ENCODE measurements around the gene HSPA1A. TPM values are rescaled to one million over a fixed set of nuclear protein-coding genes. Genes with fewer than 3 reads are reported as not detected.
"Not testable (repeated sequence)": the region's sequence is repeated elsewhere in the genome, so short reads cannot be mapped to it uniquely, and the experiment has no call there.

The HSPA1A gene
- total RNA-seq, 1 experiment from 2014 or later = 108 TPM

GRCh38 chr6:31861919-31862343, 46.6 kb downstream of the HSPA1A start:
- DNase-seq (ENCODE audit: low read depth) = no peak

GRCh38 chr6:31862344-31863235, 47.2 kb downstream of the HSPA1A start, which contains the start of gene NEU1:
Gene NEU1 (minus strand): TSS chr6:31862821. CDS start chr6:31862776, 45 bp downstream.
- DNase-seq (ENCODE audit: low read depth) = peak; percentile 100

- DNase-seq (ENCODE audit: low read depth) = not testable (repeated sequence)
These were observed 48.8 kb downstream of the HSPA1A start for GRCh38 chr6:31864123-31864562.

- DNase-seq (ENCODE audit: low read depth) = no peak
These were observed 49.5 kb downstream of the HSPA1A start for GRCh38 chr6:31864818-31865204.

- no peak for DNase-seq (ENCODE audit: low read depth)
These were observed 50.1 kb downstream of the HSPA1A start for GRCh38 chr6:31865205-31866118.

Small RNA genes within 50 kb of the gene (small RNA-seq; reads per million reads assigned to genes)
- gene RF00019 (not detected), gene SNORD48 (816 reads per million, percentile 98 among the genes with 10 or more reads in this experiment), gene SNORD52 (not detected)

Other genes starting within 250 kb of the HSPA1A start
- gene LTA, start 243.3 kb upstream of the HSPA1A start, total RNA-seq (2014; rRNA removed; shearing (Covaris generic)) = not detected in 2 replicates
- not detected in 2 replicates for gene TNF, start 240.0 kb upstream of the HSPA1A start, total RNA-seq (2014; rRNA removed; shearing (Covaris generic))
- gene LTB, start 233.1 kb upstream of the HSPA1A start, total RNA-seq (2014; rRNA removed; shearing (Covaris generic)) = not detected in 2 replicates
- not detected in 2 replicates for gene LST1, start 229.3 kb upstream of the HSPA1A start, total RNA-seq (2014; rRNA removed; shearing (Covaris generic))
- gene NCR3, start 222.5 kb upstream of the HSPA1A start, total RNA-seq (2014; rRNA removed; shearing (Covaris generic)) = not detected in 2 replicates
- gene AIF1, start 200.3 kb upstream of the HSPA1A start, total RNA-seq (2014; rRNA removed; shearing (Covaris generic)) = not detected in 2 replicates
- 93.0 and 115 TPM in 2 replicates for gene PRRC2A, start 194.8 kb upstream of the HSPA1A start, total RNA-seq (2014; rRNA removed; shearing (Covaris generic))
- gene BAG6, start 162.9 kb upstream of the HSPA1A start, total RNA-seq (2014; rRNA removed; shearing (Covaris generic)) = 196 and 211 TPM in 2 replicates
- 1.8 and 2.5 TPM in 2 replicates for gene APOM, start 159.6 kb upstream of the HSPA1A start, total RNA-seq (2014; rRNA removed; shearing (Covaris generic))
- 21.8 and 22.8 TPM in 2 replicates for gene C6orf47, start 154.8 kb upstream of the HSPA1A start, total RNA-seq (2014; rRNA removed; shearing (Covaris generic))
- gene GPANK1, start 150.5 kb upstream of the HSPA1A start, total RNA-seq (2014; rRNA removed; shearing (Covaris generic)) = 37.5 and 38.5 TPM in 2 replicates
- 272 and 357 TPM in 2 replicates for gene CSNK2B, start 149.5 kb upstream of the HSPA1A start, total RNA-seq (2014; rRNA removed; shearing (Covaris generic))
- gene LY6G5B, start 145.6 kb upstream of the HSPA1A start, total RNA-seq (2014; rRNA removed; shearing (Covaris generic)) = 0.88 and 2.6 TPM in 2 replicates
- gene LY6G5C, start 134.5 kb upstream of the HSPA1A start, total RNA-seq (2014; rRNA removed; shearing (Covaris generic)) = 0.47 and 3.6 TPM in 2 replicates
- 21.6 and 26.5 TPM in 2 replicates for gene ABHD16A, start 112.2 kb upstream of the HSPA1A start, total RNA-seq (2014; rRNA removed; shearing (Covaris generic))
- not detected in 2 replicates for gene LY6G6F, start 108.7 kb upstream of the HSPA1A start, total RNA-seq (2014; rRNA removed; shearing (Covaris generic))
- not detected in 2 replicates for gene LY6G6D, start 100.2 kb upstream of the HSPA1A start, total RNA-seq (2014; rRNA removed; shearing (Covaris generic))
- gene LY6G6C, start 93.8 kb upstream of the HSPA1A start, total RNA-seq (2014; rRNA removed; shearing (Covaris generic)) = not detected in 2 replicates
- not detected in 2 replicates for gene MPIG6B, start 92.2 kb upstream of the HSPA1A start, total RNA-seq (2014; rRNA removed; shearing (Covaris generic))
- gene DDAH2, start 86.2 kb upstream of the HSPA1A start, total RNA-seq (2014; rRNA removed; shearing (Covaris generic)) = 36.0 and 36.2 TPM in 2 replicates
- gene CLIC1, start 79.0 kb upstream of the HSPA1A start, total RNA-seq (2014; rRNA removed; shearing (Covaris generic)) = 1,383 and 1,400 TPM in 2 replicates
- gene MSH5, start 75.5 kb upstream of the HSPA1A start, total RNA-seq (2014; rRNA removed; shearing (Covaris generic)) = 9.5 and 10.2 TPM in 2 replicates
- 0.64 and 3.5 TPM in 2 replicates for gene SAPCD1, start 52.9 kb upstream of the HSPA1A start, total RNA-seq (2014; rRNA removed; shearing (Covaris generic))
- gene VWA7, start 38.2 kb upstream of the HSPA1A start, total RNA-seq (2014; rRNA removed; shearing (Covaris generic)) = 0.77 and 0.79 TPM in 2 replicates
- 63.0 and 76.4 TPM in 2 replicates for gene VARS1, start 19.8 kb upstream of the HSPA1A start, total RNA-seq (2014; rRNA removed; shearing (Covaris generic))
- 104 and 115 TPM in 2 replicates for gene LSM2, start 8.6 kb upstream of the HSPA1A start, total RNA-seq (2014; rRNA removed; shearing (Covaris generic))
- gene HSPA1L, start 260 bp upstream of the HSPA1A start, total RNA-seq (2014; rRNA removed; shearing (Covaris generic)) = 0.73 and 1.3 TPM in 2 replicates
- 134 and 135 TPM in 2 replicates for gene HSPA1B, start 12.2 kb downstream of the HSPA1A start, total RNA-seq (2014; rRNA removed; shearing (Covaris generic))
- gene NEU1, start 47.3 kb downstream of the HSPA1A start, total RNA-seq (2014; rRNA removed; shearing (Covaris generic)) = 46.3 and 49.5 TPM in 2 replicates
- 0.45 TPM in 1 of 2 replicates, not detected in the other for gene SLC44A4, start 63.5 kb downstream of the HSPA1A start, total RNA-seq (2014; rRNA removed; shearing (Covaris generic))
- 56.7 and 57.5 TPM in 2 replicates for gene EHMT2, start 82.2 kb downstream of the HSPA1A start, total RNA-seq (2014; rRNA removed; shearing (Covaris generic))
- 10.8 and 15.1 TPM in 2 replicates for gene ZBTB12, start 86.5 kb downstream of the HSPA1A start, total RNA-seq (2014; rRNA removed; shearing (Covaris generic))
- gene C2, start 112.2 kb downstream of the HSPA1A start, total RNA-seq (2014; rRNA removed; shearing (Covaris generic)) = 0.13 TPM in 1 of 2 replicates, not detected in the other
- not detected in 2 replicates for gene CFB, start 130.6 kb downstream of the HSPA1A start, total RNA-seq (2014; rRNA removed; shearing (Covaris generic))
- gene NELFE, start 143.4 kb downstream of the HSPA1A start, total RNA-seq (2014; rRNA removed; shearing (Covaris generic)) = 109 and 116 TPM in 2 replicates
- 31.4 and 39.0 TPM in 2 replicates for gene SKIC2, start 143.6 kb downstream of the HSPA1A start, total RNA-seq (2014; rRNA removed; shearing (Covaris generic))
- gene DXO, start 156.6 kb downstream of the HSPA1A start, total RNA-seq (2014; rRNA removed; shearing (Covaris generic)) = 25.4 and 30.1 TPM in 2 replicates
- 0.40 TPM in 1 of 2 replicates, not detected in the other for gene C4A, start 166.5 kb downstream of the HSPA1A start, total RNA-seq (2014; rRNA removed; shearing (Covaris generic))
- gene C4B, start 199.3 kb downstream of the HSPA1A start, total RNA-seq (2014; rRNA removed; shearing (Covaris generic)) = 0.27 and 1.2 TPM in 2 replicates
- gene CYP21A2, start 222.9 kb downstream of the HSPA1A start, total RNA-seq (2014; rRNA removed; shearing (Covaris generic)) = not detected in 2 replicates